Thyroid gland (tissue), 4 donors: Measurements from ENCODE around the gene CGB2.
"Not testable (repeated sequence)": the region's sequence is repeated elsewhere in the genome, so short reads cannot be mapped to it uniquely, and the experiment has no call there.

Experiments
- CTCF ChIP-seq, 6 experiments: fragments of 200-600 bp in 3 of 6; fragments of 450-650 bp in 3 of 6; sonication (generic) in 3 of 6; IDR thresholded peaks; one replicate each; pipeline ENCODE4 v1.5.1; 2016 to 2019; ENCODE audit warnings: antibody characterized with exemption in 6 of 6, mild to moderate bottlenecking in 2 of 6, inconsistent platforms in 1 of 6, moderate library complexity in 1 of 6
- POLR2A ChIP-seq, 2 donors: fragments of 450-650 bp; IDR thresholded peaks; one replicate each; pipeline ENCODE4 v1.6.1; 2017; ENCODE audit warnings: antibody characterized with exemption in 2 of 2, mild to moderate bottlenecking in 2 of 2, moderate library complexity in 1 of 2

- not testable (repeated sequence) for TF ChIP-seq CTCF, POLR2A (IDR thresholded peaks at IDR 0.05)
Observed at GRCh38 chr19:49038111-49038510, 6.4 kb downstream of the CGB2 start.
